Stimulated activated CD8-positive, alpha-beta memory T cell treated with anti-CD3 and anti-CD28 coated beads, Interleukin-15, amount 100 ng/mL, for 48 hours (primary cell): ENCODE measurements around the gene SFSWAP.
A peak's percentile ranks its signal among the peaks of the same experiment; 100 is the strongest.
"Not testable (repeated sequence)": the region's sequence is repeated elsewhere in the genome, so short reads cannot be mapped to it uniquely, and the experiment has no call there.

Experiments
- DNase-seq, 2 donors: peaks; one replicate each; pipeline ENCODE4 v3.0.0-alpha.2; 2020; ENCODE audit warnings: low read depth in 2 of 2

SFSWAP gene

GRCh38 chr12:131710464-131711457, at the start of gene SFSWAP:
SFSWAP (plus strand) TSS chr12:131711090; CDS start chr12:131711230, 140 bp downstream.
- peak; percentile 59 to 66 for DNase-seq

- not testable (repeated sequence) for DNase-seq
Observed at GRCh38 chr12:131661170-131661985, 49.5 kb upstream of the SFSWAP start.

DNA sequence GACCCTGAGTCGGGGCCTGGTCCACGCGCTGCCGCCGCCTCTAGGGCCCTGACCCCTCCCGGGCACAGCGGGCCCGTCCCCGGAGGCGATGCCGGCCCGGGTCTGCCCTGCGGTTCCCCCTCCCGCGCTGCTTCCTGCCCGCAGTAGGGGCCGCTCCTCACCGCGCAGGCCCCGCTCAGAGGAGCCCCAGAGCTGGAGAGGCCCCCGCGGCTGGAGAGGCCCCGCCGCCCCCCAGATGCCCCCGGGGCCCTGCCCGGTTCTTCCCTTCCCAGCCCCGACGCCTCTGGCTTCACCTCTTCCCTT, 49.0 kb upstream of the SFSWAP start:
- DNase-seq, result not testable (repeated sequence)

DNA sequence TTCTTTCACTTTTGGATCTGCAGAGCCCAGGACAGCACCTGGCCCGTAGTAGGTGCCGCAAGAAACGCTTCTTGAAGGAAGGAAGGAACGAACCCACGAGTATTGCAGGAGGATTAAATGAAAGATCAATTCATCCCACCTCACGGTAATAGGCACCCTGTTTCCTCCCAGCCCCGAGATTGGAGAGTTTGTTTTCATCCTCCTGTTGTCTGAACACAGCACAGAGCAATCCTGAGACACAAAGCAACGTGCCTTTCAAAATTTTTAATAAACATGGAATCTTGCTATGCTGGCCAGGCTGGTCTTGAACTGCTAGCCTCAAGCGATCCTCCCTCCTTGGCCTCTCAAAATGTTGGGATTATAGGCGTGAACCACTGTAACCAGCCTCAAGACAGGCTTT, 48.5 kb upstream of the SFSWAP start:
- not testable (repeated sequence) for DNase-seq

- DNase-seq, result not testable (repeated sequence)
Observed at GRCh38 chr12:131665666-131666065, 45.2 kb upstream of the SFSWAP start.

DNA sequence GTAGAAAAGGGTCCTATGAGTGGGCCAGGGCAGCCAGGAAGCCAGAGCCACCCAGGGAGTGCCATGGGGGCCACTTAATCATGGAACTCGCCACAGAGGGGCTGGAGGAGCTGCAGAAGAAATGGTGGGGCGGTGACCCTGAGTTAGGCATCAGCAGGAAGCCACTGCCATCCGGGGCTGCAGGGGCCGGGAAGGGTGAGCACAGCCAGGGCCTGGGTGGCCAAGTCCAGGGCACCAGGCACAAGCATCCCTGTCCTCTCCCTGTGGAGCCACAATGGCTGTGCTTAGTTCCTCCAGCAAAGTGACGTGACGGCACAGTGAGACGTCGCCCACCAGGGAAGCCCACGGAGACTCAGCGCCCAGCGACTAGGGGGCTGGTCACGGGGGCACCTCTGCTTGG, 44.4 kb upstream of the SFSWAP start:
- not testable (repeated sequence) for DNase-seq

GRCh38 chr12:131666978-131667601, 43.8 kb upstream of the SFSWAP start:
- not testable (repeated sequence) for DNase-seq

DNA sequence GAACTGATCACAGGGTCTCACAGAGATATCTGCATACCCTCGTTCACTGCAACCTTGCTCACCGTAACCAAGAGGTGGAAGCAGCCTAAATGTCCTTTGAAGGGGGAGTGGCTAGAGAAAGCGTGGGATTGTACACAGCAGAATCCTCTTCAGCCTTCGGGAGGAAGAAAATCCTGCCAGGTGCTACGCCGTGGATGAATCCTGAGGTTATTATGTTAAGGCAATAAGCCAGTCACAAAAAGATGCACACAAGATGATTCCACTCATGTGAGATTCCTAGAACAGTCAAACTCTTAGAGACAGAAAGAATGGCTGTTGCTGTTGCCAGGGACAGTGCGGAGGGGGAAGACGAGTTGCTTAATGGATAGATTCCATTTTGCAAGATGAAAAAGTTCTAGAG, 39.6 kb upstream of the SFSWAP start:
- DNase-seq, result no peak

GRCh38 chr12:131671871-131672270, 39.0 kb upstream of the SFSWAP start:
- no peak for DNase-seq

DNA sequence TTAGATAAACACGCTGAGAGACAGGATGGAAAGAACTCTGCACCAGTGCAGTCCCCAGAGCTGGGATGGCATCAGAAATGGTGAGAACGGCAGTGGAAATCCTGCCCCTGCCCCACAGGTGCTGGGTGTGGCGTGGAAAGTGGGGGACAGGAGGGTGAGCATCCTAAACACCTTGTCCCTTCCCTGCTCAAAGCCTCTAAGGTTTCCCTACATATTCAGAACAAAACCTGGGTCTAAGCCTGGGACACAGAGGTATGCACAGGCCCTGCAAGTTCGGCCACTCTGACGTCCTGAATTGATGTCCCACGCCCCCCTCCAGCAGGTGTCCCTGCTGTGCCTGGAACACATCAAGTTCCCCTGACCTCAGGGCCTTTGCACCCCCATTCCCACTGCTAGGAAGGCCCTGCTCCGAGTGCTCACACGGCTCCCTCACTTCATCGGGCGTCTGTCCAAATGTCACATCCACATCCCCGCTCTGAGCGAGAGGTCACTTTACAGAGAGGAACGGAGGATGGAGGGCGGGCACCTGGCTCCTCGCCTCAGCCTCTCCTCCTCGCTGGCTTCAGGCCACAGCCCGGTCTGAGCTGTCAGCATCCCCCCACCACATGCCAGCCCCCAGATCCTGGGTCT, 38.5 kb upstream of the SFSWAP start:
- DNase-seq, result no peak

- DNase-seq, result no peak
Observed at GRCh38 chr12:131672941-131673887, 37.7 kb upstream of the SFSWAP start.

DNA sequence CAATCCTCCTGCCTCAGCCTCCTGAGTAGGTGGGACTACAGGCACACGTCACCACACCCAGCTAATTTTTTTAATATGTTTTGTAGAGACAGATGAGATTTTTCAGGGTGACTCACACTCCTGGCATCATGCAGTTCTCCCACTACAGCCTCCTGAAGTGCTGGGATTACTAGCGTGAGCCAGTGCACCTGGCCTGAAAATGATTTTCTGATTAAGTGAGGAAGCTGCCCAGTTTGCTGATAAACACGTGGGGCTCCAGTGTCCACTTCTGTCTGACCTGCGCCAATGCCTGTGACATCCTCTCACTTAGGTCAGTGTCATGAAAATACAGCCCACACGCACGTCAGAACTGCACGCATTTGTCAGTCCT, 37.0 kb upstream of the SFSWAP start:
- DNase-seq, result no peak

- no peak for DNase-seq
Observed at GRCh38 chr12:131674373-131674772, 36.5 kb upstream of the SFSWAP start.

GRCh38 chr12:131675126-131676080, 35.5 kb upstream of the SFSWAP start:
- no peak for DNase-seq

GRCh38 chr12:131676544-131676943, 34.3 kb upstream of the SFSWAP start:
- DNase-seq, result no peak

DNA sequence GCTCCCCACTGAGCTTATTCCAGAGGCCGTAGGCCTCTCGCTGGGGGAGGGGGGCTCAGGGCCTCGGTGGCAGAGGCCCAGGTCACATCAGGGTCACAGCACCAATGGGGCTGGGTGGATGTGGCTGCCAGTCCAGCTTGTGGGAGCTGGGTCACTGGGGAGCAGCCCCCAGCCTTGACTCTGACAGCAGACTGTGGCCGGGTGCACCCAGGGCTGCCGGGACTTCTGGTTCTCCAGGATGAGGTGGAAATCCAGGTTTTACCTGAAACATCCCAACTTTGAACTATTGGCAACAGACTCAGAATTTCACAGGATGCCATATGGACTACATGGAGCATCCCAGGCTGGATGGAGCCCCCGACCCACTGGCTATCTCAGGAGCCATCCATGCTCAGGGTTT, 33.8 kb upstream of the SFSWAP start:
- DNase-seq, result not testable (repeated sequence)

DNA sequence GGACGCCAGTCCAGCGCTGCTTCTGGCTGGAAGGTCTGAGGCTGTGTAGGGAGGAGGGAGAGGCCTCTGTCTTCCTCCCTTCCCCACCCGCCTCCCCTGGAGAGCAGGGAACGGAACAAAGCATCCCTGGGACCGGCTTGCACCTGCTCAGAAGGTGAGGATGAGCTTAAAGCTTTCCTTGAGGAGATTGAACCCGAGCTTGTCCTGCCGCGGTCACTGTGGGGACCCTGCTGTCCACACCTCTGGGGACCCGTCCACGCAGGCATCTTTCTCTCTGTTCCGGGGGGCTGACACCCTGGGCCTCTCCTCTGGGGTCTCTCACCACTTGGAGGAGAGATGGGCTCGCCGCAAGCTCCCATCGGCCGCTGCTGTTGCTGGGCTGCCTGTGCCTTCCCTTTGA, 33.2 kb upstream of the SFSWAP start:
- no peak for DNase-seq

DNA sequence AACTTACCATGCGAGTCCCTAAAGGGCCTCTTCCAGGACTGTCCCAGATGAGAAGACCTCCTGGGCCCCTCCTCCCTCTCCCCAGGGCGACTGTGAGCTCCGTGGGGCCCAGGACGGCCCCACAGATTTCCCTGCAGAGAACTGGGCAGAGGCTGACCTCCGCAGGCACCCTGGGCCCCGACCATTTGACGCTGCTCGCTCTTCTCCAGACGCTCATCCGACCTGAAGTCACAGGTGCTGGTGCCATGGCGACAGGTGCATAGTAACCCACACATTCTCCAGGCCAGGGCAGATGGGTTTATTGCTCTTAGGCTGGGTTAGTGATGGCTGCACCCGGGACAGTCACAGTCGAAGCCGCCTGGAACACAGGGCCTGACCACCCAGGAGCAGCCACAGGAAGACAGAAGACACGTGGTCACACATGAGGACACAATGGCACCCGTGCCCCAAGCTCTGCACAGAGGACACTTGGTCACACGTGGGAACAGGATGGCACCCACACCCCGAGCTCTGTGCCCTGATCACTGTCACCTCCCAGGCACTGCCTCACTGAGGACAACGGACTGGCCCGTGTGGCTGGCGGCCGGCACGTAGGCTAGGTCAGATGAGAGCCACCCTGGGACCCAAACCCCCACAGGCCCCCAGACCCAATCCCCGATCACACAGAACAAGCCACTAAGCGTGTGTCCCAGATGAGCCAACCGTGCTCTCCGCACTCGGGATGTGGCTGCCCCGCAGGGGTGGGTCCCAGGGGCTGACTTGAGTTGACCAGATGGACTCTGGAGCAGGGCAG, 32.3 kb upstream of the SFSWAP start:
- DNase-seq, result not testable (repeated sequence)

DNA sequence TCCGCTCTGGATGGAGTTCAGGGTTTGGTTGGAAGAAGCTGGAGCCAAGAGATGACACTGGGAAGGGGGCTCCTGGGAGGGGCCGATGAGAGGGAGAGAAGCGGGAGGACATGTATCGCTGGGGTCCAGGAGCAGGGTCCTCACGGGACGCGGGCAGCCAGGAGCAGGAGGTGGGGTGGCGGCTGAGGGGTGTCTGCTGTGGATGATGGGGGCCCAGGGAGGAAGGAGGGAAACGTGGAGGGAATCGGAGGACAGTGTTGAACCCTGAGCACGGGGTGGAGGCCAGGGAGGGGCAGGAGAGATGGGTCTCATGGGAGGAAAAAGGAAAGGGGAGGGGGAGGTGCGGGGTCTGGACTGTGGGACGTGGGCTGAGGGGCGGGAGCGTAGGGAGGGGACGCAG, 31.7 kb upstream of the SFSWAP start:
- DNase-seq, result not testable (repeated sequence)
